ENCODE data around the gene CLRN3.

CLRN3 gene

DNA sequence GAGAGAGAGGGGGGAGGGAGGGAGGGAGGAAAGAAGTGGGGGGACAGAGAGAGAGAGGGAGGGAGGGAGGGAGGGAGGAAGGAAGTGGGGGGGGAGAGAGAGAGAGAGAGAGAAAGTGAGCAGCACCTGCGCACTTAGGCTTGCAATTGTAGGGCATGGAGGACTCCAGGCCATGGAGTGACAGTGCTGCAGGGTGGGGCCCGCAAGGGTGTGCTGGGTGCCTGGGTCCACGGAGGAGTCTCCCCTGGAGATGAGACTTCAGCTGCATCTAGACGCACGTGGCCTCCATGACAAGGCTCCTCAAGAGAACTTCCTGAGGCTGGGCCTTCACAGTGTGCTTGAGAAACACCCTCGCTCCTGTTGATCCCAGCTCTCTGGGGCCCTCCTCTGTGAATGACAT lies 44.5 kb downstream of the CLRN3 start:
- no peak for DNase-seq (ENCODE audit: low read depth, low spot score)

DNA sequence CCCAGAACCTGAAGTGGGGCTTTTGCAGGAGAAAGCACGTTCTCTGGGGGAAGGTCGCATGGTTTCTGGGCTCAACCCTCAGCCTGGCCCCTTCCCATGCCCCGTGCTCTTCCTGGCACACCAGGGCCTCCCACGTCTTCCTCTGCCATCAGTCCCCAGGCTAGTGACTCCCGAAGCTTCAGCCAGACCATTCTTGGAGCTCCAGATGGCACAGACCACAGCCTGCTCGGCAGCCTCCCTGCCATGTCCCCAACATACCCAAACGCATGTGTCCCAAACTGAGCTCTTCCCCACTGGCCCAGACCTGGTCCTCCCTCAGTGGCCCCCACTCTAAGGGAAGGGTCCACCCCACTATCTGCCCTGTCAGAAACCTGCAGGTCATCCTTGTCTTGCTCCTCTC lies 47.0 kb downstream of the CLRN3 start:
- no peak for DNase-seq (ENCODE audit: low read depth, low spot score)

DNA sequence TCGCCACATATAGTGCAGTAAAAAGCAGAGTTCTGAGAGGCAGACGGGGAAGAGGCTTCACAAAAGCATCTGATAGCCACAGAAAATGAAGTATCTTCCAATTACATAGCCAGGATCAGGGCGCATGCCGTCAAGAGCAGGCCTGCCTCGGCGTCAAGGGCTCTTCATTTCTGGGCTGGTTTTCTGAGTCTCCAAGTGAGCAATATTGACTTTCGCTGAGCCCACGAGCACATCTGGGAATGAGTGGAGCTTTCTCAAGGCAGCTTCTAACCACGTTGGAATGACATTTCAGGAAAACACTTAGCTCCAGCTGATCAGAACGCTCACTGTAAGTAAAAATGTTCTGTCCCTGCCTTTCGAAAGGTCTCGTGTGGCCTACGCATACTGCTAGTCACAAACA lies 51.9 kb downstream of the CLRN3 start:
- DNase-seq (ENCODE audit: low read depth, low spot score): no peak

DNA sequence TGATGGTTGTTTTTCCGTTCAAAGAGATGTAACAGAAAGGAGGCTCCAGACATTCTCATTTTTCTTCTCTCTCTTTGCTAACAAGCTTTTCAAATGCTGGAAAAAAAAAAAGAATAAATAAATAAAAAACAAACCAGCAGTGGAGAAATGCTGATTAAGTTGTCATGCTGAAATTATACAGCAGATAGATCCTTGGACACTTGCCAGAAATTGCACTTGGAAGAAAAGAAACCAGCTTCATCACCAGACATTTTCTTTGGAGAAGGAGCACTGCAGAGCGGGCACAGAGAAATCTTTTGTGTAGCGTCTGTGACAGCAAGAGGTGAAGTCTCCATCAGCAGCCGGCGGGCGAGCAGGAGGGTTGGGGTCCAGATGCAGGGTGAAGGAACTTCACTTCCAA lies 55.8 kb downstream of the CLRN3 start:
- no peak for DNase-seq (ENCODE audit: low read depth, low spot score)

DNA sequence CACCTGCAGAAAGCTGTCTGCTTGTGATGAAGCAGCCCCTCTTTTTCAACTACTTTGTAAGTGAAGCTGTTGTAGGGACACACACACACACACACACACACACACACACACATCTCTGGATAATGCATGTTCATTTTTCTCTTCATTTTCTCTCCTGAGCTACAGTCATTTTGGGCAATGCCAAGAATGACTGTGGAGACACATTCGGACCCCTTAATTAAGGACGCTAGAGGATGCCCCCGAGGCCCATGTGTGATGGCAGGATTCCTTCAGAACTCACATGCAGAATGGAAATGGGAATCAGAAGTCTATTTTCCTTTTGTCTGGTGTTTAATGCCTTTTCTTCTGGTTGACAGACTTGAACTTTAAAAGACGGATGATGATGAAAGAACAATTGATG lies 56.6 kb downstream of the CLRN3 start:
- DNase-seq (ENCODE audit: low read depth, low spot score): no peak

DNA sequence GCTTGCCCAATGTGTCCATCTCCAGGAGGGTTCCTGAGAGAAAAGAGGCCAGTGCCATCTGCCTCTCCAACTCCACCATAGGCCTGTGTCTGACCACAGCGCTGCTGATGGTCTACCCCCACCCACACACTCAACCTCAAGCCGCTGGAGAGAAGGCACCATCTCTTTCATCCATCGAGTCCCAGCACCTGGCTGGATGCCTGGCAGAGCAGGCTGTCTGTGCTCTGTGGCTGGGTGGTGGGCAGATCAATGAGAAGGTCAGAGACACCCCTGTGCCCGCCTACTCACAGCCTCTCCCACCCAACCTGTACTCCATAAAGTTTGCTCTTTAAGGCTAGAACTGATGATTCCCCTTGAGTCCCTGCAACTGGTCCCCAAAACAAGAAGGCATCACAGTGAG lies 58.0 kb downstream of the CLRN3 start:
- no peak for DNase-seq (ENCODE audit: low read depth, low spot score)

DNA sequence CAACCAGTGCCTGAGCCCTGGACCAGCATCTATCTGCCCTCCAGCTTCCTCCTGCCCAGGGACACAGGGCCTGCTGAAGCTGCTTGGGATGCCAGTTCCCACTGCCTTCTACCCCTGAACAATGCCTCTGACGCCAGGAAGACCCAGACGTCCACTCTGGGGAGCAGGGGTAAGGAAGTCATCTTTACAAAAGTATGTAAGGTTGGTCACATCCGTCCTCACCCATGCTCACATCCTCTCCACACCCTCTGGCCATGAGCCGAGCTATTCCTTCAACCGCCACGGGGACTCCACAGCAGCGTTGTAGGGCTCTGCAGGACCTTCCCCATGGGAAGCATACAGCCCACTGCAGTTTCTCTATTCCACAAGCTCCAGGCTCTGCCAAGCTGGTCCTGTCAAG lies 58.5 kb downstream of the CLRN3 start:
- no peak for DNase-seq (ENCODE audit: low read depth, low spot score)

DNA sequence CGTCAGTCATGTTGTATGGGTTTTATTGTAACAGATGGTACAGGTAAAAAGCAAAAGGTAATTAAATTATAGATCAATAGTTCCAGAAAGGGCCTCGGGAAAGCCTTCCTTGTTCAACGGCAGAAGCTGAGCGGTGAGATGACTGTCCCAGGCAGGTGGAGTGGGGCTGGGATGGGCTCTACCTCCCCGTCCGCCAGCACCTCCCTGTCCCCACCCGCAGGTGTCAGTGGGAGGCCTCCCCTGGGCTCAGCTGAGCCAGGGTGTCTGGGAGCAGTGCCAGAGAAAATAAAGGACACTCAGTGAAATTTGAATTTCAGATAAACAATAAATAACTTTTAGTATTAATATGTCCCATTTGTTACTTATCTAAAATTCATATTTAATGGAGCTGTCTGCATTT lies 58.9 kb downstream of the CLRN3 start:
- no peak for DNase-seq (ENCODE audit: low read depth, low spot score)

DNA sequence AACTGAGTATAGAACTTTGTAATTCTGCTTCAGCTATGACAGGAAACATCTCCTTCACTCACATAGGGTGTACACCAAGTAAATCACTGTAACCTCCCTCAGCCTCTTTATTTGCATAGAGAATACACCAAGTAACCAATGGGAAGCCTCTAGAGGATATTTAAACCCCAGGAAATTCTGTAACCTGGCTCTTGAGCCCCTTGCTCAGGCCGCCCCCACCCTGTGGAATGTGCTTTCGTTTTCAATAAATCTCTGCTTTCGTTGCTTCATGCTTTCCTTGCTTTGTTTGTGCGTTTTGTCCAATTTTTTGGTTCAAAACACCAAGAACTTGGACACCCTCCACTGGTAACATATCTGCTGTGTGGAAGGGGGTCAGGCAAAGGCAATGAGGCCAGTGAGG lies 60.2 kb downstream of the CLRN3 start:
- DNase-seq (ENCODE audit: low read depth, low spot score): no peak

DNA sequence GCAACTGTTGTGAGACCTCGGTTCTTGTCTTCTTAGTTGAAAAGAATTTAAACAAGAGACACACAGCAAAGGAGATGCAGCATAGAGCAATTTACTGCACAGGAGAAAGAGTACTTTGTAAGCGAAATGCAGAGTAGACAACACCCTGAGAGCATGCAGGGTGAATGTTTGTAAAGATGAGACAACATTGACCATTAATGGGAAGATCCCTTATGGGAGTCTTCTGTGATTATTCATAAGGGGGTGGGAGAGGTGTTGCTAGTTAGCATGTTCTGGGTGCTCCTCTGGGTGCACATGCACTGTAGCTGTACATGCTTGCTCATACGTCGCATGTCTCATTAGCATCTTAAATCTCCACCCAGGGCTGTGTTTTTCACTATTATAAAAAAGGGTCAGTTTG lies 62.3 kb downstream of the CLRN3 start:
- DNase-seq (ENCODE audit: low read depth, low spot score): no peak
